Spleen (tissue), 11 donors: ENCODE data around the gene HPCAL1. TPM values are rescaled to one million over a fixed set of nuclear protein-coding genes. Genes with fewer than 3 reads are reported as not detected.

Source experiments
- DNase-seq: peaks from one replicate; pipeline ENCODE4 v3.0.0-alpha.2; 2020
- H3K27ac ChIP-seq, 8 donors: fragments of 200-600 bp; sonication (generic) in 7 of 8; 1 replicate in 4 of 8; 2 replicates in 4 of 8; pipeline versions ENCODE4 v1.5.0 to v1.8.0; 2016 to 2021; ENCODE audit warnings: inconsistent platforms in 4 of 8, mild to moderate bottlenecking in 4 of 8, moderate library complexity in 1 of 8
- H3K27me3 ChIP-seq, 7 donors: fragments of 200-600 bp; sonication (generic) in 6 of 7; replicated peaks in 1 of 7; 1 replicate in 4 of 7; 2 replicates in 3 of 7; pipeline versions ENCODE4 v1.5.0 to v1.8.0; 2016 to 2021; ENCODE audit warnings: inconsistent platforms in 3 of 7, mild to moderate bottlenecking in 1 of 7
- H3K36me3 ChIP-seq, 6 donors: fragments of 200-600 bp; sonication (generic) in 5 of 6; 1 replicate in 4 of 6; 2 replicates in 2 of 6; pipeline versions ENCODE4 v1.5.0 to v1.8.0; 2016 to 2021; ENCODE audit warnings: inconsistent platforms in 2 of 6
- H3K4me1 ChIP-seq, 6 donors: fragments of 200-600 bp; sonication (generic) in 5 of 6; 1 replicate in 3 of 6; 2 replicates in 3 of 6; pipeline versions ENCODE4 v1.5.0 to v1.8.0; 2016 to 2021; ENCODE audit warnings: inconsistent platforms in 3 of 6
- H3K4me3 ChIP-seq, 8 donors: fragments of 200-600 bp; sonication (generic) in 7 of 8; 1 replicate in 4 of 8; 2 replicates in 4 of 8; pipeline versions ENCODE4 v1.5.0 to v1.8.0; 2016 to 2021; ENCODE audit warnings: inconsistent platforms in 4 of 8, mild to moderate bottlenecking in 4 of 8, moderate library complexity in 2 of 8
- H3K9me3 ChIP-seq, 8 donors: fragments of 200-600 bp; sonication (generic) in 7 of 8; 1 replicate in 4 of 8; 2 replicates in 4 of 8; pipeline versions ENCODE4 v1.5.0 to v1.8.0; 2016 to 2021; ENCODE audit warnings: inconsistent platforms in 4 of 8
- CTCF ChIP-seq, 11 experiments: fragments of 200-600 bp in 7 of 11; fragments of 450-650 bp in 4 of 11; sonication (generic) in 4 of 11; IDR thresholded peaks in 8 of 11; conservative IDR thresholded peaks in 3 of 11; 1 replicate in 7 of 11; 2 replicates in 4 of 11; pipeline versions ENCODE4 v1.4.0 to v1.8.0; 2016 to 2021; ENCODE audit warnings: antibody characterized with exemption in 11 of 11, inconsistent platforms in 4 of 11, mild to moderate bottlenecking in 1 of 11
- POLR2A ChIP-seq, 3 donors: fragments of 450-650 bp; IDR thresholded peaks; one replicate each; pipeline ENCODE4 v1.5.1; 2017; ENCODE audit warnings: antibody characterized with exemption in 3 of 3, mild to moderate bottlenecking in 1 of 3
- POLR2AphosphoS5 ChIP-seq, 3 donors: sonication (generic); formaldehyde crosslinking; IDR thresholded peaks; one replicate each; pipeline ENCODE4 v1.5.1; 2017; ENCODE audit warnings: antibody characterized with exemption in 3 of 3
- WGBS, 5 donors: extraction: QIAGEN DNeasy Blood & Tissue Kit in 3 of 5; methylation state at CpG; one replicate each; pipeline versions ENCODE4 v1.1.5 to v1.1.7; 2013 to 2018; 5-methylcytosine and 5-hydroxymethylcytosine counted together
- intact Hi-C: fragments of 100-400 bp; cut with DNase I; formaldehyde crosslinking; loops from one replicate; pipeline ENCODE4 v1.15.0; 2023; ENCODE audit warnings: low total_unique reads
- polyA plus RNA-seq, 3 donors: library from polyadenylated mRNA; stranded (reverse); fragments of 200-250 nt; gene quantifications; one replicate each; pipeline ENCODE4 v1.2.1, GENCODE V29; 2013
- total RNA-seq, 7 donors: library from RNA; depleted of rRNA in 3 of 7; stranded (reverse); fragments of >200 nt in 3 of 7; fragmentation: NEBNext Ultra II Directional in 4 of 7; extraction: Animal tissue kit (Norgen Biotek cat#: 25700) in 4 of 7; gene quantifications; one replicate each; pipeline versions ENCODE4 v1.1.0 to v1.2.1, GENCODE V29; 2016 to 2021
- donor health status: healthy with polysubstance abuse.
- donor health status: DM: no; HTN: no; CAD: no; lungs with moderate emphysema.
- donor health status: DM: no; HTN: no; CAD: no.
- donor health status: Bipolar disorder and iron deficiency.
- donor health status: healthy.
- donor health status: DM: no; HTN: no; CAD: no.
- donor health status: DM: yes; HTN: yes; CAD: no.

HPCAL1 gene
- total and polyA plus RNA-seq, 10 donors, result 41.9 to 80.6 (median 57.7) TPM

- 70 to 83% (median 73%) methylated on average over 14 to 18 of the region's 18 CpGs for WGBS, 5 donors
- intact Hi-C loops, result no loop called here
- peaks cover 0 to 19% (median 0%) of the 10 kb centered on the region in 7 donors for H3K27me3 ChIP-seq
- no peak for TF ChIP-seq CTCF (IDR thresholded peaks at IDR 0.05 in 8 of 11, conservative IDR thresholded peaks at IDR 0.05 in 3 of 11)
- TF ChIP-seq POLR2A (IDR thresholded peaks at IDR 0.05), result no peak
- peak in 1 of 3 donors; percentile 45 for TF ChIP-seq POLR2AphosphoS5 (IDR thresholded peaks at IDR 0.05)
- H3K4me3 ChIP-seq, result no peak overlapping the region
- no peaks in the 10 kb centered on the region for H3K36me3 ChIP-seq
- no peak overlapping the region for H3K27ac ChIP-seq
- peak; percentile 75 for DNase-seq
- peaks cover 0 to 8% (median 7%) of the 10 kb centered on the region in 8 donors for H3K9me3 ChIP-seq
- H3K4me1 ChIP-seq, result peaks cover 0 to 13% (median 0%) of the 10 kb centered on the region in 6 donors
Observed at GRCh38 chr2:10255189-10256030, 47.3 kb upstream of the HPCAL1 start.

GRCh38 chr2:10256031-10256514 is 46.6 kb upstream of the HPCAL1 start:
- H3K27me3 ChIP-seq, result peaks cover 0 to 19% (median 0%) of the 10 kb centered on the region in 7 donors
- peaks cover 0 to 2% (median under 1%) of the 10 kb centered on the region in 8 donors for H3K9me3 ChIP-seq
- DNase-seq, result peak; percentile 62
- WGBS, 5 donors, result 66 to 76% (median 71%) methylated on average over 15 of the region's 15 CpGs
- no peak overlapping the region for H3K4me3 ChIP-seq
- intact Hi-C loops, result no loop called here
- H3K4me1 ChIP-seq, result peaks cover 0 to 13% (median 0%) of the 10 kb centered on the region in 6 donors
- no peaks in the 10 kb centered on the region for H3K36me3 ChIP-seq
- no peak overlapping the region for H3K27ac ChIP-seq
- TF ChIP-seq POLR2A (IDR thresholded peaks at IDR 0.05) (no peak), POLR2AphosphoS5 (IDR thresholded peaks at IDR 0.05) (no peak), CTCF (IDR thresholded peaks at IDR 0.05 in 8 of 11, conservative IDR thresholded peaks at IDR 0.05 in 3 of 11) (no peak)

GRCh38 chr2:10256515-10257031 is 46.1 kb upstream of the HPCAL1 start:
- DNase-seq, result no peak
- 64 to 82% (median 74%) methylated on average over 11 to 17 of the region's 17 CpGs for WGBS, 5 donors
- Histone ChIP-seq H3K4me3 (no peak overlapping the region), H3K4me1 (peaks cover 0 to 13% (median 0%) of the 10 kb centered on the region in 6 donors), H3K27me3 (peaks cover 0 to 19% (median 0%) of the 10 kb centered on the region in 7 donors), H3K36me3 (no peaks in the 10 kb centered on the region), H3K9me3 (no peaks in the 10 kb centered on the region), H3K27ac (no peak overlapping the region)
- intact Hi-C loops, result no loop called here
- no peak for TF ChIP-seq CTCF (IDR thresholded peaks at IDR 0.05 in 8 of 11, conservative IDR thresholded peaks at IDR 0.05 in 3 of 11)
- no peak for TF ChIP-seq POLR2AphosphoS5 (IDR thresholded peaks at IDR 0.05)
- TF ChIP-seq POLR2A (IDR thresholded peaks at IDR 0.05), result no peak

- no peak overlapping the region for H3K27ac ChIP-seq
- H3K4me1 ChIP-seq, result peaks cover 0 to 13% (median 0%) of the 10 kb centered on the region in 6 donors
- peaks cover 0 to 19% (median 0%) of the 10 kb centered on the region in 7 donors for H3K27me3 ChIP-seq
- intact Hi-C loops, result no loop called here
- no peaks in the 10 kb centered on the region for H3K36me3 ChIP-seq
- TF ChIP-seq POLR2AphosphoS5 (IDR thresholded peaks at IDR 0.05) (no peak), CTCF (IDR thresholded peaks at IDR 0.05 in 8 of 11, conservative IDR thresholded peaks at IDR 0.05 in 3 of 11) (no peak), POLR2A (IDR thresholded peaks at IDR 0.05) (no peak)
- H3K9me3 ChIP-seq, result no peaks in the 10 kb centered on the region
- peak; percentile 60 for DNase-seq
- no peak overlapping the region for H3K4me3 ChIP-seq
- WGBS, 5 donors, result 74 to 93% (median 87%) methylated on average over 7 to 9 of the region's 9 CpGs
Observed at GRCh38 chr2:10257036-10257435, 45.7 kb upstream of the HPCAL1 start.
